Adrenal gland (tissue), 12 donors: ENCODE measurements around the gene PRRG1. TPM values are rescaled to one million over a fixed set of nuclear protein-coding genes. Genes with fewer than 3 reads are reported as not detected.
A peak's percentile ranks its signal among the peaks of the same experiment; 100 is the strongest.
"Not testable (repeated sequence)": the region's sequence is repeated elsewhere in the genome, so short reads cannot be mapped to it uniquely, and the experiment has no call there.

Experiments used
- DNase-seq, 7 donors: peaks; one replicate each; pipeline ENCODE4 v3.0.0-alpha.2; 2019 to 2020
- H3K27ac ChIP-seq, 5 donors: fragments of 200-600 bp; sonication (generic) in 4 of 5; 1 replicate in 3 of 5; 2 replicates in 2 of 5; pipeline versions ENCODE4 v1.5.1 to v1.8.0; 2016 to 2020; ENCODE audit warnings: mild to moderate bottlenecking in 1 of 5
- H3K27me3 ChIP-seq: fragments of 200-600 bp; 2 replicates; pipeline ENCODE4 v1.8.0; 2021
- H3K36me3 ChIP-seq, 2 donors: fragments of 200-600 bp; replicated peaks in 1 of 2; 1 replicate in 1 of 2; 2 replicates in 1 of 2; pipeline versions ENCODE4 v1.5.1 to v1.8.0; 2018 to 2022
- H3K4me1 ChIP-seq, 2 donors: fragments of 200-600 bp; replicated peaks in 1 of 2; 1 replicate in 1 of 2; 2 replicates in 1 of 2; pipeline versions ENCODE4 v1.5.1 to v1.8.0; 2018 to 2021
- H3K4me3 ChIP-seq, 4 donors: fragments of 200-600 bp; sonication (generic) in 3 of 4; one replicate each; pipeline ENCODE4 v1.5.1; 2016 to 2018
- H3K9me3 ChIP-seq, 3 donors: fragments of 200-600 bp; sonication (generic) in 1 of 3; replicated peaks in 1 of 3; 1 replicate in 2 of 3; 2 replicates in 1 of 3; pipeline versions ENCODE4 v1.5.1 to v1.8.0; 2016 to 2021
- POLR2A ChIP-seq, 2 donors: fragments of 450-650 bp; IDR thresholded peaks; one replicate each; pipeline ENCODE4 v1.6.1; 2017; ENCODE audit warnings: antibody characterized with exemption in 2 of 2, mild to moderate bottlenecking in 2 of 2, moderate library complexity in 1 of 2
- WGBS, 4 donors: extraction: QIAGEN DNeasy Blood & Tissue Kit in 2 of 4; methylation state at CpG; one replicate each; pipeline versions ENCODE4 v1.1.5 to v1.1.7; 2013 to 2017; 5-methylcytosine and 5-hydroxymethylcytosine counted together
- intact Hi-C, 2 donors: fragments of 100-400 bp; cut with DNase I; formaldehyde crosslinking; loops; one replicate each; pipeline versions ENCODE4 v1.14.1 to v1.15.0; 2022 to 2023
- polyA plus RNA-seq, 3 donors: library from polyadenylated mRNA; stranded (reverse); fragments of 200-250 nt in 2 of 3; fragments of 350-450 nt in 1 of 3; fragmentation: Illumina TruSeq in 1 of 3; extraction: RNeasy Lipid Tissue Mini Kit (QIAGEN cat#74804) in 1 of 3; gene quantifications; one replicate each; pipeline ENCODE4 v1.2.3, GENCODE V29; 2013 to 2014
- total RNA-seq, 9 donors: library from RNA; depleted of rRNA in 4 of 9; stranded (reverse); fragments of >200 nt in 4 of 9; fragments of 120-200 nt in 1 of 9; fragmentation: NEBNext Ultra II Directional in 1 of 9; extraction: Animal tissue kit (Norgen Biotek cat#: 25700) in 1 of 9; gene quantifications; one replicate each; pipeline versions ENCODE4 v1.1.0 to v1.2.4, GENCODE V29; 2013 to 2023
- TF ChIP-seq, protein P1 (sequence below), 6 experiments: fragments of 450-650 bp in 4 of 6; fragments of 200-600 bp in 2 of 6; sonication (generic) in 1 of 6; IDR thresholded peaks; 1 replicate in 5 of 6; 2 replicates in 1 of 6; pipeline versions ENCODE4 v1.5.1 to v1.8.0; 2016 to 2021; ENCODE audit warnings: antibody characterized with exemption in 6 of 6, mild to moderate bottlenecking in 2 of 6, moderate library complexity in 1 of 6
- donor health status: healthy with polysubstance abuse.
- donor health status: Bipolar disorder and iron deficiency.
- donor health status: DM: yes; HTN: yes; CAD: no.
- donor health status: DM: no; HTN: no; CAD: no.
- donor health status: DM: no; HTN: no; CAD: no.
- donor health status: DM: yes; HTN: yes; CAD: no.

Gene PRRG1
- total and polyA plus RNA-seq, 12 donors: 2.4 to 23.8 (median 10.1) TPM

DNA sequence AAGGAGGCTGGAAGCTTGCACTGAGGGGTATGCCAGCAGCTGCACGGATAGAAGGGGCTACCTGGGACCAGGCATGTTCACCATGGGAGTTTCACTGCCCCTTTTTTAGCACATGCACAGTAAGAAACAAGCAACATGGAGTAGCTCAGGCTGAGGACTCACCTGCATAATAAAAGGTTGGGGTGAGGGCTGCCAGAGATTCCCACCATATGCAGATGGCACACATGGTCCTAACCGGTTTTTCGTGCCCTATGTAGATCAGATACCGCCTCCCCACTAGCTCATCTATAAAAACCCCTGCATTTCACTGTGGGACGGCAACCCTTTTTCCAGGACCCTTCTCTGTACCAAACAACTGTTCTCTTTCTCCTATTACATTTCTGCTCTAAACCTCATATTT lies 125.3 kb downstream of the PRRG1 start:
- 42 to 87% (median 71%) methylated on average over 5 of the region's 5 CpGs for WGBS, 4 donors

DNA sequence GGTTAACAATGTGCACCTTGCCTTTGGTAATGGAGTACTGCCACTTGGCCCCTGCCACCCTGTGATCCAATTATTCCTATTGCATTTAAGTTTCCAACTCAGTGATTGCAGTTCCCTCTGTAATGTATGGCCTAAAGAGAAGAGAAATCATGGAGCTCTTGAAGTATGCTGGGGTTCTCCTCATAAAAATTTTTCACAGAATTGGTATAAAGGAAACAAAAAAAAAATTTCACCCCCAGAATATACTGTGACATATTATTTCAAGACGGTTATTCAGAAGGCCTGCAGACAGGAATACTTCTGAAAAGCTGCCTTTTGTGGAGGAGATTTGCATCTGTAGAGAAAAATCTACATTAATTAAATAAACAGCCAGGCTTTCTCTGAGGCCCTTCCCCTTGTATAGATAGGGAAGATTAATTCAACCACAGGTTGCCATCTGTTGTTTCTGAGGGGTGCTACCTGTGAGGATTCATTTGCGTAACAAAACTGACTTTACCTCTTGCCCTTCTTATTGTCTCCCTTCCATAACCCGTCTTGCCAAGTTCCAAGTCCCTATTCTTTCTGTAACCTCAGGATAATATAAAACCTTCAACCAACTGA lies 127.5 kb downstream of the PRRG1 start:
- TF ChIP-seq, protein P1, sequence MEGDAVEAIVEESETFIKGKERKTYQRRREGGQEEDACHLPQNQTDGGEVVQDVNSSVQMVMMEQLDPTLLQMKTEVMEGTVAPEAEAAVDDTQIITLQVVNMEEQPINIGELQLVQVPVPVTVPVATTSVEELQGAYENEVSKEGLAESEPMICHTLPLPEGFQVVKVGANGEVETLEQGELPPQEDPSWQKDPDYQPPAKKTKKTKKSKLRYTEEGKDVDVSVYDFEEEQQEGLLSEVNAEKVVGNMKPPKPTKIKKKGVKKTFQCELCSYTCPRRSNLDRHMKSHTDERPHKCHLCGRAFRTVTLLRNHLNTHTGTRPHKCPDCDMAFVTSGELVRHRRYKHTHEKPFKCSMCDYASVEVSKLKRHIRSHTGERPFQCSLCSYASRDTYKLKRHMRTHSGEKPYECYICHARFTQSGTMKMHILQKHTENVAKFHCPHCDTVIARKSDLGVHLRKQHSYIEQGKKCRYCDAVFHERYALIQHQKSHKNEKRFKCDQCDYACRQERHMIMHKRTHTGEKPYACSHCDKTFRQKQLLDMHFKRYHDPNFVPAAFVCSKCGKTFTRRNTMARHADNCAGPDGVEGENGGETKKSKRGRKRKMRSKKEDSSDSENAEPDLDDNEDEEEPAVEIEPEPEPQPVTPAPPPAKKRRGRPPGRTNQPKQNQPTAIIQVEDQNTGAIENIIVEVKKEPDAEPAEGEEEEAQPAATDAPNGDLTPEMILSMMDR (IDR thresholded peaks at IDR 0.05): no peak
- no peak for TF ChIP-seq POLR2A (IDR thresholded peaks at IDR 0.05)
- WGBS, 4 donors: 52 to 98% (median 75%) methylated on average over 3 of the region's 3 CpGs
- intact Hi-C loops: no loop called here
- Histone ChIP-seq H3K27me3 (no peaks in the 10 kb centered on the region), H3K27ac (no peak overlapping the region), H3K4me3 (no peak overlapping the region), H3K36me3 (no peaks in the 10 kb centered on the region), H3K4me1 (no peaks in the 10 kb centered on the region), H3K9me3 (no peaks in the 10 kb centered on the region)
- no peak for DNase-seq

More for the DNA sequence above, 125.3 kb downstream of the PRRG1 start:
- intact Hi-C loops: no loop called here
- H3K9me3 ChIP-seq: no peaks in the 10 kb centered on the region
- H3K27me3 ChIP-seq: no peaks in the 10 kb centered on the region
- TF ChIP-seq, protein P1 (IDR thresholded peaks at IDR 0.05): no peak
- TF ChIP-seq POLR2A (IDR thresholded peaks at IDR 0.05): no peak
- no peak for DNase-seq
- H3K27ac ChIP-seq: no peak overlapping the region
- no peak overlapping the region for H3K4me3 ChIP-seq
- no peaks in the 10 kb centered on the region for H3K4me1 ChIP-seq
- no peaks in the 10 kb centered on the region for H3K36me3 ChIP-seq

DNA sequence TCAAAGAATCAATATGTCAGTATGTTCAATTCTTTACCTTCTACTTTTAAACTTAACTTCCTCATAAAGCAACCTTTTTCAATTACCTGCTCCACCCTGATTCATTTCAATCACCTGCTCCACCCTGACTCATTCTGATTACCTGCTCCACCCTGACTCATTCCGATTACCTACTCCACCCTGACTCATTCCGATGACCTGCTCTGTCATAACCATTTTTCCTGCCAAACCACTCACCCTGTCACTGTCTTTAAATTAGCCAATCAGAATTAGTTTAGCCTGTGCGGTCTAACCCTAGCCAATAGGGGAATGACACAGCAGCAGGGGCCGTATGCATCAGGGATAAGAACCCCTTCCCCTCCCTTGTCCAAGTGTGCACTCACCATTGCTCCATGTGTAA lies 135.2 kb downstream of the PRRG1 start:
- 75 to 89% (median 81%) methylated on average over 3 to 4 of the region's 4 CpGs for WGBS, 4 donors
- H3K4me3 ChIP-seq, H3K4me1 ChIP-seq, H3K36me3 ChIP-seq, H3K9me3 ChIP-seq, intact Hi-C loops, H3K27ac ChIP-seq, H3K27me3 ChIP-seq, DNase-seq: not testable (repeated sequence)

DNA sequence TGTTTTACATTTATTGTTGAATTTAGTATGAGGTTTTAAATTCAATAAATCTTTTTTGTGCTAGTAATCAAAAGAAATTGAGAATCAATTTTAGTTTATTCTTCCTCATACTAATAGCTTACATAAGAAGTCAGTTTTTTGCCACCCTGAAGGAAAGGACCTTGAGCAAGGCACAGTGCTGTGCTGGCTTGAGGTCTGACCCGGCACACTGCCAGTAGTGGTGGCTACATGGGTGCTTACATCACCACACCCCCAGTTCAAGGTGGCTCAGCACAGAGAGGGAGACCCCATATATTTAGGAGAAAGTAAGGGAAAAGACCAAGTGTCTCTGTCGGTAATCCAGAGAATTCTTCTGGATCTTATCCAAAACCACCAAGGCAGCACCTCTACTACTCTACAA lies 136.3 kb downstream of the PRRG1 start:
- Histone ChIP-seq H3K27me3 (no peaks in the 10 kb centered on the region), H3K9me3 (no peaks in the 10 kb centered on the region), H3K27ac (no peak overlapping the region), H3K4me1 (no peaks in the 10 kb centered on the region), H3K36me3 (no peaks in the 10 kb centered on the region), H3K4me3 (no peak overlapping the region)
- TF ChIP-seq, protein P1 (IDR thresholded peaks at IDR 0.05): no peak
- TF ChIP-seq POLR2A (IDR thresholded peaks at IDR 0.05): no peak
- 33 to 72% (median 53%) methylated on average over 1 to 2 of the region's 2 CpGs for WGBS, 4 donors
- peak; percentile 24 to 63 (median 46) for DNase-seq
- intact Hi-C loops: no loop called here

DNA sequence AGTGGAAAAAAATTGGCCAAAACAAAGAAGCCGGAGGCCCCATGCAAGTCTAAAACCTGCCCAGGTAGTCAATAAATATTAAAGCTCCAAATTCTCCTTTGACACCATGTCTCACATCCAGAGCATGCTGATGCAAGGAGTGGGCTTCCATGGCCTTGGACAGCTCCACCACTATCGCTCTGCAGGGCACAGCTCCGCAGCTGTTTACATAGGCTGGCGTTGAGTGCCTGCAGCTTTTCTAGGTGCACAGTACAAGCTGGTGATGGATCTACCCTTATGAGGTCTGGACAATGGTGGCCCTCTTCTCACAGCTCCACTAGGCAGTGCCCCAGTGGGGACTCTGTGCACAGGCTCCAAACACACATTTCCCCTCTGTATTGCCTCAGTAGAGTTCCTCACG lies 138.1 kb downstream of the PRRG1 start:
- Histone ChIP-seq H3K9me3 (no peaks in the 10 kb centered on the region), H3K36me3 (no peaks in the 10 kb centered on the region), H3K4me3 (no peak overlapping the region), H3K4me1 (no peaks in the 10 kb centered on the region), H3K27me3 (no peaks in the 10 kb centered on the region), H3K27ac (no peak overlapping the region)
- no peak for DNase-seq
- TF ChIP-seq POLR2A (IDR thresholded peaks at IDR 0.05): no peak
- TF ChIP-seq, protein P1 (IDR thresholded peaks at IDR 0.05): no peak
- WGBS, 4 donors: 83 to 98% (median 96%) methylated on average over 3 to 5 of the region's 5 CpGs
- intact Hi-C loops: no loop called here
